Retina (tissue), 1 donor: ENCODE results near the gene ADAMTS9.
"Not testable (repeated sequence)": the region's sequence is repeated elsewhere in the genome, so short reads cannot be mapped to it uniquely, and the experiment has no call there.

ENCODE experiments used
- DNase-seq: peaks from one replicate; pipeline ENCODE4 v3.0.0-alpha.2; 2016

ADAMTS9 gene

DNA sequence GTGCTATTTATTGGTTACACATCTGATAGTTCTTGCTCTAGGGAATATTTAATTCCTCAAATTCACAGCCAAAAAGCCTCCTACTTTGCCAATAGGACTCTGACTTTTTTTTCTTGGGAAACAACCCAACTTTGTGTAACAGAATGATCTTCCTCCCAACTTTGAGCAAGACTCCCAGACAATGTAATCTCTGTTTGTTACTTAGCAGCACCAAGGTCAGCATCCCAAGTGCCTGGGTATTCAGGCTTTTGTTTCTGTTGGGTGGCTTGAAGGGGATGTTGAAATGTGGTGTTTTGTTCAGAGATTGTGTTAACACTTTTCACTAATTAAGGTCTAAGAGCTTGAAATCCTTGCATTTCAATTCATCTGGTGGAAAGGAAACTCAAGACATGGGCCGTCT lies 115.8 kb downstream of the ADAMTS9 start:
- DNase-seq = no peak

GRCh38 chr3:64568895-64569517 lies 118.8 kb downstream of the ADAMTS9 start:
- no peak for DNase-seq

DNA sequence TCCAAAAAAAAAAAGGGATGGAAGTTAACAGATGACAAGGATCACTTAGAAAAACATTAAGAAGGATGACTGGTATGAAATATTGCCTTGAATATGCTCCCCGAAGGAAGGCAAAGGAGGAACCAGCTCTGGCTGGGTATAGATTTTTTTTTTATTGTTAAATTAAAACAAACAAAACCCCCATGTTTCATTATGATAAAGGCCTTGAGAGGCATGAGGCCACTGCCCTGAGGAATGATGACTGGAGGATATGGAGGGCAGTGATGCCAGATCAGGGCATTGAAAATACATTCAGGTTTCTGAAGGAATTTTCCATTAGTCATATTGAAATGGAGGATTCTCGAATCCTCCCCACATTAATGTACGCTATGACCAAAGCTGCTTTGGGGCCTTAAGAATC lies 120.9 kb downstream of the ADAMTS9 start:
- no peak for DNase-seq

- peak; percentile 56 for DNase-seq
Measured at GRCh38 chr3:64563751-64564150, 124.0 kb downstream of the ADAMTS9 start.

- DNase-seq = no peak
Measured at GRCh38 chr3:64561868-64562267, 125.9 kb downstream of the ADAMTS9 start.

DNA sequence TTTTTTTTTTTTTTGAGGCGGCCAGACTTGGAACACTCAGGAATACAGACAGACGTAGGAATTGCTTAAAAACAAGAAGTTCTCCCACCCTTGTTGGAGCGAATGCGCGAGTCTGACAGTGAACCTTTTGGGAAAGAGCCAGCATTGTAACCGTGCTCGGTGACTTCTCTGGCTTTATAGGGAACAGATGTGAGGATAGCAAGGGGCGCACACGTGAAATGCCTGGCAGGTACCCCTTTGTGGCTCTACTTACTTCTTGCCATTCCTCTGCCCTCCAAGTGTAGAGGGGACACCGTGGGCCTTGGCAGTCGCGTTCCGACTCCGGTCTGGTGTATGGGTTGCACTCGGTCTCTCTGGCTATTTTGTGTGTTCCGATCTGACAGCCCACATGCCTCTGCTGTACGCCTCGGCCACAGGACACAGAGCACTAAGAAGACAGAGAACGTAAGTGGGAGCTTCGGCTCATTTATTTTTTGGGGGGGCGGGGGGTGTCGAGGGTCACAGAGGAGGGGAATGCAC lies 126.4 kb downstream of the ADAMTS9 start:
- peak; percentile 46 for DNase-seq

DNA sequence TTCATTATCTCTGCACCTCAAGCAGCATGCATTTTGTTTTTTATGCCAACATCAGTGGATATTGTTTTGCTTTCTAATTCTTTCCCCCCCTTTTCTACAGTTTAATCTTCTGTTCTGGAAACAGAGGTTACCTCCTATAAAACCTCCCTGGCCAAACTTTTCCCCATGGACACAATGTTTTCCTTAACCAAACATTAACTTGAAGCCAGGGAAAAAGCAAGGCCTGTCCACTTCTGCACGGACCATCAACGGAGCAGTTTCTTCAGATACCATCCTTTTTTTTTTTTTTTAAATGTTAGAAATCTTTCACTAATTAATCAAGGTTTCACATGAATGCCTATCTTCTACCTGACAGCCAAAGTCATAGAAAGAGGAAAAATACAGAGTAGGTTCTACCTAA lies 127.0 kb downstream of the ADAMTS9 start:
- DNase-seq = no peak

DNA sequence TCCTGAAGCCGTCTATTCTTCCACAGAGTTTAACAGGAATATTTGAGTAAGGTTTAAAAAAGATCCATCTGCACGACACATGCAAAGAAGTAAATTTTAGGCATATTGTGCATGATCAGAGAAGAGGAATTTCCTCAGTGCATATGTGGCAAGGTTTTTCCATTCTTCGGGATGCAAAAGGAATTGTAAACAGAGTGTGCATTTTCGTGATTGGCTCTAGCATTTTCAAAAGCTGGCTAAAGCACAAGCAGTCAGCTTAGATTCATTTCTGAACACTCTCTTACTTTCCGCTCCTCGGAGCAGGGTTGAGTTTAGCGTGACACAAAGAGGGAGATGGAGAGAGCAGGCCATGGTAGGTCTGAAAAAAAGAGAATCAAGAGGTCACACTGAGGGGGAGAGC lies 128.2 kb downstream of the ADAMTS9 start:
- no peak for DNase-seq

DNA sequence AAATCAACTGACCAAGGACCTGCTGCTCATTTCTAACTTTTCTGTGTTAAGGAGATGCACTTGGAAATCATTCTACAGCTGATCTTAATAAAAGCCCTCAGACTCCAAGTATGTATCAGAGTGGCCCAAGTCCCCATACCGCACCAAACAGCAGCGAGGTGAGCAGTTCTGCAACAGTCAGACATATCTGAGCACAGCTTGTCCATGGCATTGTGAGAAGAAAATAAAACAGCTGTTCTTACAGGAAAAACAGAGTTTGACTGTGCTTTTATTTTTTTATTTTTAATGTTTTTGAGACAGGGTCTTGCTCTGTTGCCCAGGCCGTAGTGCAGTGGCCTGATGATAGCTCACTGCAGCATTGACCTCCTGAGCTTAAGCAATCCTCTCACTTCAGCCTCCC lies 131.8 kb downstream of the ADAMTS9 start:
- DNase-seq = no peak

- DNase-seq = no peak
Measured at GRCh38 chr3:64555351-64555750, 132.4 kb downstream of the ADAMTS9 start.

GRCh38 chr3:64554096-64554920 lies 133.5 kb downstream of the ADAMTS9 start:
- DNase-seq = no peak

- DNase-seq = no peak
Measured at GRCh38 chr3:64552966-64553365, 134.8 kb downstream of the ADAMTS9 start.

DNA sequence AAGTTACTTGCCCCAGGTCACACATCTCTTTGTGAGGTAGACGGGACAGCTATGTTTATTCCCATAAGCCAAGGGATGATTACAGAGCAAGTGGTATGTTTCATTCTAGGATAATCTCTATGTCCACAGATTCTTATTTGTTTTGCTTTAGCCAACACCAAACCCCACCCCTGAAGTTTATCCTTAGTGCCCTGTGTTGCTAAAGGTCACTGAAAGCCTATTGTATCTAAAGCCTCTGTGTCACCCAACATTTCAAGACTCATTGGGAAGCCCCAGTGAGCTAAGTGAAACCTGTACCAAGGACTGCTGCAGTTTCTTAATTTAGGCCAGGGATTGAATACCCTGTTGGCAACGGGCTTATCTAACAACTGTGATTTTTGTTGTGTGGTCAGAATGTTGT lies 135.6 kb downstream of the ADAMTS9 start:
- no peak for DNase-seq

DNA sequence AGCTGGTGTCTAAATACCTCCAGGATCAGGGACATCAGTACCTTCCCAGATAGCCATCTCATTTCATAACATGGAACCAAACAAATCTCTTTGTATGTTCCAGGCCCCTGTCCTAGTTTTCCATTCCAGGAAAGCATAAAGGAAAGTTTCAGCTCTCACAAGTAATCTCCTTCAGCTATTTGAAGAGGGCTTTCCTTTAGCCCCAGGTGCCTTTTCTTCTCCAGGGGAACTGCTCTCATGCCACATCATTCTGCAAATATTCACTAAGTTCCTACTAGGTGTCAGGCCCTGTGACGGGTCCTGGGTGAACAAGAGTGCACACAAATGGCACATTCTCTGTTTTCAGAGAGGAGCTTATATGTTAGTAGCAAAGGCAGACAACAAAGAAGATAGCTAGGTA lies 136.1 kb downstream of the ADAMTS9 start:
- DNase-seq = no peak

DNA sequence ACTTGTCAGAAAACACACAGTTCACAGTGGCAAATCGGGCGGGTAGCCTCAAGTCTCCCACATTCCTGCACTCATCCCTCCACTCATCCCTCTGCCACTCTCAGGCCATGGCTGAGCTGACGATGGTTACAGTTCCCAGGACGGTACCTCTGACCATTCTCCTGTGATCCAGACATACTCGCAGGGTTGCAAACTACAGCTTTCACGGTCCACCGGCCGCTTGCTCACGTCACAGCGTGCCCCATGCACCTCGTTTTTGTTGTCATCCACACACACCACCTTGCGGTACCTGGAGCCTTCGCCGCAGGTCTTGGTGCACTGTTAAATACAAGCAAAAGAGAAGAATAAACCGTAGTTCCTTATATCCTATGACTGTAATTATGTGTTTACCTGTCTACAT lies 137.1 kb downstream of the ADAMTS9 start:
- DNase-seq = no peak

DNA sequence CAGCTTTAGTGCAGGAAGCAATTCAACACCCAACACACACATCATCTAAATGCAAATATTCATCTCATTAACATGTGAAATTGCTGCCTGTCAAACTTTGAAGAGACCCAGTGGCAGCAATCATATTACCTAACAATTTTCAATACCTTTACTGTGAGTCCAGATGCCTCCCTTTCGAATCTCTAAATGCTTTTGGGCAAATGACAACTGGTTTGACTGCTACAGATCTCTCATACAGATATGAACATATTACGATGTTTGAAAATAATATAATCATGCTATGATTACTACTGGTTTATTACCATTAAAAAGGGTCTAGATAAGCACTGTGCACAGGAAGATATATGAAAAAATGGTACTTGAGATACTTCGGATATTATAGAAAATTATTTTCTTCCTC lies 137.9 kb downstream of the ADAMTS9 start:
- no peak for DNase-seq

DNA sequence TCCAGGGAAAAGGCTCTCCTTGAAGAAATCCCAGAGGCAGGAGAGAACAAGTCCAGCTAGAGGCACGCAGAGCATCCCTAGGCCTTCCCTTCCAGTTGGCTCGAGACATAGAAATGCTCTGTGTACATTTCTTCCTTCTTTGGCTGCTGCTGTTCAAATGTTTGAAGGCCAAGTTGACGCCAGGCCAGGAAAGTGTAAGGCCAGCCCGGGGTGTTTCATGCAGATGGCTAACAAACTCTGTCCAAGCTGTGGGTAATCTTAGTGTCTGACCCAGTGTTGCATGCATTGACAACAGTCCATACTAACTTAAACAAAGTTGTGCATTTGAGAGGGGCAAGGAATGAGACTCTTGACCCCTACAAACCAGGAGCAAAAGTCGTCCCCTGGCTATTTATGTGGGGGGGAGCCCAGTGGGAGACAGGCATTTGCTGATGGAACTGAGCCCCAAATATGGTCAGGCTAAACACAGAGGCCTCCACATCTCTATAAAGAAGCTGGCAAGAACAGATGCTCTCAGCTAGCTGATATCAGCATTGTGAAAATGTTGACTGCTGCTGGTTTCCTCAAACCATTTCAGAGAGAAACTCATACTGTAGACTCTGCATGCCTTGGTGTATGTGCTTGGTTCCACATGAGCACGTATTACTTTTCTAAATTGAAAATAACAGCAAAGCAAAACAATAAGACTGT lies 139.5 kb downstream of the ADAMTS9 start:
- no peak for DNase-seq

GRCh38 chr3:64546856-64547255 lies 140.9 kb downstream of the ADAMTS9 start:
- DNase-seq = peak; percentile 68

DNA sequence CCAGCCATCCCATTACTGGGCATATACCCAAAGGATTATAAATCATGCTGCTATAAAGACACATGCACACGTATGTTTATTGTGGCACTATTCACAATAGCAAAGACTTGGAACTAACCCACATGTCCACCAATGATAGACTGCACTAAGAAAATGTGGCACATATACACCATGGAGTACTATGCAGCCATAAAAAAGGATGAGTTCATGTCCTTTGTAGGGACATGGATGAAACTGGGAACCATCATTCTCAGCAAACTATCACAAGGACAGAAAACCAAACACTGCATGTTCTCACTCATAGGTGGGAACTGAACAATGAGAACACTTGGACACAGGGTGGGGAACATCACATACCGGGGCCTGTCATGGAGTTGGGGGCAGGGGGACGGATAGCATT lies 142.6 kb downstream of the ADAMTS9 start:
- not testable (repeated sequence) for DNase-seq

- DNase-seq = no peak
Measured at GRCh38 chr3:64541803-64542202, 146.0 kb downstream of the ADAMTS9 start.

DNA sequence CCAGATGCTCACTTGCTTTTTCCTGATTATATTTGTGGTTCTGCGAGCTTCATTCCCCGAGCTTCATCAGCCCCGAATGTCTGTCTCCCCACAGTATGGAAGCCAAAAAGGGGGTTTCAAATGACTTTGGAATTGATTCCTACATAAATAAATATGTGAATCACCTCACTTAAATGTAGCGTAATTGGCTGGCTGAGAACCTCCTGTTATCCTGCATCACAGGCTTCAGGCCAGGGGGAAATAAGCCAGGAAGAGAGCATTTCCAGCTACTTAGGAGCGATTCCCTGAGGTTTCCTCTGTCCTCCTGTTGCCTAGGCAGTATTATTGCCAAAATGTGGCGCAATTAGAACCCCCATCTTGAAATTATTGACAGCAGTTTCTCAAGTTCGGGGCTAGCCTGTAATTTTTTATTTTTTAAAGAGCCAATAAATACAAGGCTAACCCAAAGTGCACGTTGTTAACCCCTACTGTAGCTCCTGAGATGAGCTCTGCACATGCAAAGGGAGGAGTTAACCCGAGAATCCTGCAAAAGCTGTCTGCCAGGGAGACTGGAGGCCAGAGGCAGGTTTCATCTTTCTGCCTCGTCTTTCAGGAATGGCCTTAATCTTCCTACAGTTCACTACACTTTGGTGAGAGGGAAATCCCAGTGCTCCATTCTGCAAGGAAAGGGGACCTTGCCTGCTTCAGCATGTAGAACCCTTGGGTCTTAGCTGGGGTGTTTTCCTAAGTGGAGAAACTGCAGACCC lies 148.2 kb downstream of the ADAMTS9 start:
- no peak for DNase-seq

GRCh38 chr3:64536166-64536565 lies 151.6 kb downstream of the ADAMTS9 start:
- no peak for DNase-seq
